ENCODE results near the gene SNAPC3. TPM values are rescaled to one million over a fixed set of nuclear protein-coding genes. Genes with fewer than 3 reads are reported as not detected.

SNAPC3 gene
- total and polyA plus RNA-seq, 2 donors (not counting 3 experiments of a cell fraction or from before 2014, with no cell fraction given) = 15.2 to 32.6 TPM

- ChIA-PET CTCF (interaction anchor here (1.2 to 1.6 kb wide), 2 partner anchors 9 to 15 kb away, joined by 3 to 4 read pairs; no protein-coding TSS in a partner anchor), POLR2A (no interaction called here)
- Histone ChIP-seq H3K9me1 (replicated peaks; ENCODE audit: control insufficient read depth, extremely low read depth, insufficient read depth, low read length) (no peaks in the 10 kb centered on the region), H3K9me3 (replicated peaks; ENCODE audit: control insufficient read depth, insufficient read depth, low read length) (no peaks in the 10 kb centered on the region), H3K36me3 (ENCODE audit: control insufficient read depth in 2 of 2, extremely low read depth in 1 of 2, insufficient read depth in 2 of 2, low read length in 2 of 2) (peaks cover 5 to 10% of the 10 kb centered on the region in 2 experiments), H3K4me3 (replicated peaks in 1 of 3; ENCODE audit: insufficient read depth in 1 of 3, low read depth in 1 of 3, low read length in 3 of 3) (no peak overlapping the region), H3K9ac (replicated peaks; ENCODE audit: extremely low read depth, insufficient read depth, low read length) (no peak overlapping the region), H4K20me1 (replicated peaks; ENCODE audit: control insufficient read depth, extremely low read depth, insufficient read depth, low read length) (no peaks in the 10 kb centered on the region), H3K27ac (ENCODE audit: insufficient read depth, low read depth, low read length) (no peak overlapping the region), H3K27me3 (ENCODE audit: control insufficient read depth in 2 of 2, insufficient read depth in 2 of 2, low read length in 2 of 2) (no peaks in the 10 kb centered on the region), H2AFZ (ENCODE audit: low read depth, low read length) (no peak overlapping the region), H3K79me2 (ENCODE audit: control insufficient read depth, insufficient read depth, low read length) (no peaks in the 10 kb centered on the region), H3K4me2 (ENCODE audit: insufficient read depth, low read length) (no peak overlapping the region), H3K4me1 (ENCODE audit: control insufficient read depth, extremely low read depth, insufficient read depth, low read length) (no peaks in the 10 kb centered on the region)
- TF ChIP-seq MAX (IDR thresholded peaks at IDR 0.05; ENCODE audit: insufficient read depth, insufficient read length) (no peak), MYC (IDR thresholded peaks at IDR 0.05; ENCODE audit: low read depth, low read length) (no peak), EZH2 (IDR thresholded peaks at IDR 0.05; ENCODE audit: borderline replicate concordance, low read depth, low read length, severe bottlenecking) (no peak), POLR2A (IDR thresholded peaks at IDR 0.05; ENCODE audit: low read depth, low read length) (no peak), GATA2 (IDR thresholded peaks at IDR 0.05; ENCODE audit: insufficient read depth, insufficient read length, low read depth, low read length) (no peak), POLR2AphosphoS5 (IDR thresholded peaks at IDR 0.05; ENCODE audit: insufficient read depth, low read depth, low read length) (no peak), FOS (IDR thresholded peaks at IDR 0.05; ENCODE audit: borderline replicate concordance, insufficient read depth, low read length) (no peak), JUN (IDR thresholded peaks at IDR 0.05; ENCODE audit: borderline replicate concordance, insufficient read depth, insufficient read length, low read depth) (no peak), CTCF (IDR thresholded peaks at IDR 0.05; ENCODE audit: extremely low read depth in 1 of 2, insufficient read depth in 1 of 2, low read depth in 1 of 2, low read length in 2 of 2) (no peak)
- FAIRE-seq = no peak
- intact Hi-C loops (cut with micrococcal nuclease) (no loop called here), dilution Hi-C loops (cut with MboI; ENCODE audit: extremely low pct_ligation_motif_present, low sequenced_read_pairs) (no loop called here)
- DNase-seq (ENCODE audit: low read depth, low spot score) = no peak
- no TSS peak for BruUV-seq (replicated peaks)
Observed at GRCh38 chr9:15453956-15454355, 31.3 kb downstream of the SNAPC3 start.
